AG08395 (cell line): ENCODE results near the gene C8G.

Source experiments
- DNase-seq: peaks from one replicate; pipeline ENCODE4 v3.0.0; 2012; ENCODE audit warnings: mixed read lengths, low spot score

C8G gene

DNA sequence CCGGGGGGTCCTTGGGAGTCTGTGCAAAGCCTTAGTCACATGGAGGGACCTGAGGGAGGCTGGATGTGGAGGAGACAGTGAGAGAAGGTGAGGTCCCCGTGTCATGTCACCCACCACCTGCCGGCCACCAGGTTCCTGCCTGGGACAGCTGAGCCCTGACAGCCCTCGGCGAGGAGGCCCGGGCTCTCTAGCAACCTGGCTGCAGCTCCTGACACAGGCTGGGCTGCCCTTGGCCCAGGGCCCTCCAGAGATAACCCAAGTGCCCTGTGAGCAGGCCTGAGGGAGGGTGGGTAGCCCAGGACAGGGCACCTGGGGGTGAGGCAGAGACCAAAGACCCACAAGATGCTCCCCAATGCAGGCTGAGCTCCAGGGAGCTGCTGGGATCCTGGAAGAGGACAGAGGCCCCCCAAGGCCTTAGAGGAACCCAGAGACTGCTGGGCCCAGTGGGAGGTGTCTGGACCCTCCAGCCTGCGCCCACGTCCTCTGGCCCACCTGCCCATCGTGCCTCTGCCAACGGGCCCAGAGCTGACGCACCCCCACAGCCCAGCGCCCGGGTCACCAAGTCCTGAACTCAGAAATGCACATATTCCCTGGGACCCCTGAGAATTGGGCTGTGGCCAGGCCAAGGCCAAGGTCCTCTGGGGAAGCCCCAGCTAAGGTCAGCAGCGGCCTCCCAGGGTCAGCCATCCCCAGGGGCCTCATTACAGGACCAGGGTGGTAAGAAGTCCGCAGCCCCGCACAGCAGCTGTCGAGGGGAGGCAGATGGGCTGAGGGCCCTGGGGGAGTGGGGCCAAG, 23.5 kb downstream of the C8G start:
- no peak for DNase-seq

DNA sequence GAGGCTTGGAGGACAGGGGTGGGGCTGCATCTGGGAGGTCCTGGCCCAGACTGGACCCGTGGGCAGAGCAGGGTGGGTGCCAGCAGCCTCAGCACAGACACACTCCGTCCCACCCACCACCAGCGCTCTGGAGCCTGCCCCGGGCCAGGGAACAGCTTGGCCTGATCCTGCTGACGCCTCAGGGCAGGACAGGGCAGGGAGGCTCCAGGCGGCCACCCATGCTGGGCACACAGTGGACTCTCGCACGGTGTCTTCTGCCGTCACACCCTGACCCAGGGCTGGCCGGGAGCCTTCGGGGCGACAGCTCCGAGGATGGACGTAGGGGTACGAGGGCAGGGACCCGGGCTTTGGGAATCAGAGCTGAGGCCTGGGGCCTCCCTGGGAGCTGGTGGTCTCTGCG, 24.1 kb downstream of the C8G start:
- no peak for DNase-seq

DNA sequence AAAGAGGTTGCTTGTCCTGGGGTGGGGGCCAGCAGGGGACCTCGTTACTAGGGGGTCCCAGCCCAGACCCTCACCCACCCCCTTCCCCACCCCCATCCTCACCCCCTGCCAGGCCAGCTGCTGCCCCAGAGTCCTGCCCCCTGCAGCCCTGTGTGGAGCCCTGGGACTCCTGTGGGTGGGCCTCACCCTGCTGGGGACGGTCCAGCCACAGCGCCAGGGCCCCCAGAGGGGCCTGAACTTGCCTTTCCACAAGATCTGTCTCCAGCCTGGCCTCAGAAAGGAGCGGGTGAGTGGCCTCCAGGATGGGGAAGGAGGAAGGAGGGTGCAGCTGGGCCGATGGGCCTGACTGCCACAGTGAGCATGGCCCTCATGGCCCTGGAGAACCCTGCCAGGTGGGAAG, 24.7 kb downstream of the C8G start:
- DNase-seq = no peak

DNA sequence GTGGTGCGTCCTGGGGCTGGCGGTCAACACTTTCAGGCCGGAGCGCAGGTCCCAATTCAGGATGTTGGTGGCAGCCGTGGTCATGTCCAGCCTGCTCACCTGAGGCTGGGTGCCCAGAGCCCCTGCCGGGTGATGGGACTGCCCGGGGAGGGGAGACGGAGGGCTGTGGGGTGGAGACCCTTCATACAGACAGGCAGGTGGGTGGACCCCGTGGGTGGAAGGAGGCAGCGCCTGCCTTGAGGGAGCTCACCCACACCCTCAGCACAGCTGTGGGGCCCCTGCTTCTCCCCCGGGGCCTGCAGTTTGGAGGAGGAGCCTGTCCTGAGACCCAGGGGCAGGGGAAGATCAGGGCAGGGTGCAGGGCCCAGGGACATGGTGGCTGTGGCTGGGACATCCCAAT, 25.3 kb downstream of the C8G start:
- DNase-seq = no peak

DNA sequence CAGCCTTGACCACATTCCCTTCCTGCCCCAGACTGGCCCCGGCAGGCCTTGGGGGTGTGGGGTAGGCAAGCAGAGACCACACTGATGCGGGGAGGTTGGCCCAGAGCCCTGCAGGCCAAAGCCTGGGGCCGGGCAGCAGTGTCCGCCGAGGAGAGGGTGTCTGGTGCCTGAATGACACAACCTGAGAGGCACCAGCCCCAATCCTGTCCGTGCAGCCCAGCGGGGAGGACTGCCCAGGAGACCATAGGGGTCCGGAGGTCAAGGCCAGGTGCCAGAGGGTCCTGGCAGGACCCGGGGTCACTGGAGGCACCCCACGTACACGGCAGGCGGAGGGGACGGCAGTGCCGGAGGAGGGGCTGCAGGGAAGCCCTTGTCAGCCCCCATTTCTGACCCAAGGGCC, 26.7 kb downstream of the C8G start:
- no peak for DNase-seq

DNA sequence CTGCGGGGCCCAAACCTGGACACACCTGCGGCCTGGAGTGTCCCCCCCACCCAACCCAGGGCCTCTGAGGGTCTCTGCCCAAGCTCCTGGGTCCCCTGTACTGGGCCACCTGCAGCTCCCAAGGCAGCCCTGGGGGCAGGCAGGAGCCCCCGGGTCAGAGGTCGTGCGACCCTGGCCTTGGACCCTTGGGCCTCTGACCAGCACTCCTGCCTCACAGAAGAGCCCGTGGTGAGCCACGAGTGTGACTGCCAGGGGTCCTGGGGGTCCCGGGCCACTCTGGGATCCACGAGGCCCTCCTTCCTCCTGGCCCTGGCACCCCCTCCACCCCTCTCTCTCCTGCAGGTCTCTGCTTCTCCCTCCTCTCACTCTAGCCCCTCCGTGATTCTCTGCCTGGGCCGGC, 27.3 kb downstream of the C8G start:
- DNase-seq = no peak

DNA sequence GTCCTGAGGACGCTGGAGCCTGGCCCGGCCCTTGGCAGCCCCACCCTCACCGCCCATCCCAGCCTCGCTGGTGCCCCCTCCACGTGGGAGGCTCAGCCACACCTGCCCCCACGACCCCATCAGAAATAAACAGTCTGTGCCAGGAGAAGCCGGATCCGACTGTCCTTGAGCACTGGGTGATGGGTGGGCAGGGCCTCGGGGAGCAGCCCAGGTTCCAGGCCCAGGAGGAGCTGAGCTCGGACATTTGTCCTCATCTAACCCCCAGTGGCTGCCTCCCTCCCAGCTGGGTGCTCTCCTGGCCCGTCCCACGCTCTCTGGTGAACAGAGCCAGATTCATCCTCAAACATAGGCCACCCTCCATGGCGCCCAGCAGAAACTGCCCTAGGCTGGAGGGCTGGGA, 27.7 kb downstream of the C8G start:
- no peak for DNase-seq

DNA sequence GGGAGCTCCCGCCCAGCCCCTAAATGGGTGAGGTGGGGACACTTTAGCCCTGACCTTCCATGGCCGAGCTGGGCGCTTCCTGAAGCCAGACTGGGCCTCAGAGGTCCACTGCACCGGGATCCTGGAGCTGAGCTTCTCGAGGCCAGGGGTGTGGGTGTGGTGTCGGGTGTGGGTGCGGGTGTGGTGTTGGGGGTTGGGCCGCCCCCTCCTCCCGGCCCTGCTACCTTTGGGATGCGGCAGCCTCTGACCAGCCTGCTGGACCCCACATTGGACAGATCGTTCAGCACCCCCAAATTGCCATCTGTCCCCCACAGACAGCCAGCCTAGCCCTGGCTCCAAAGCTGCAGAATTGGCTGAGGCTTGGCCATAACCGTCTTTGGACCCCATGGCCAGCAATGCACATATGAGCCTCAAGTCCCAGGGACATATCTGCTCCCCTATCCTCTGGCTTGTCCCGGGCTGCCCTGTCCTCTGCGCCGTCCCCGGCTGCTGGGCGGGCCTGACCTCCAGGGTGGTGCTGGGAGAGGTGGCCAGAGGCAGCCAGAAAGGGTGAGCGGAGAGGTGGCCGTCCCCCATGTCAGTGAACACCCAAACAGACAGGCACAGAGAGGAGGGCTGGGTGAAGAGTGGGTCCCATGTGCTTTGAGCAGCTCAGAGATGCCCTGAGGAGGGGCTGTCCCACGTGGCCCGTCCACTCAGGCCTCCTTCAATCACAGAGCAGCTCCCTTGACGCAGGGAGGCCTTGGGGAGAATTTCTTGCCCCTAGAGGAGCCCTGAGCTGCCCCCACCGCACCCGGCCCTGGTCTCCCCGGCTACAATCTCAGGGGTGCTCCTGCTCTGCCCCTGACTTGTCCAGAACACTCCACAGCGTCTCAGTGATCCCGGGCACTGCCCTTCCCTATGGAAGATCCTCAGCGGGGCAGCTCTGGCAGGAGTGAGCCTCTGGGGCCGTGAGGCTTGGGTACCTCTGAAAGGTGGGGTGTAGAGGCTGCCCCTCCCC, 28.9 kb downstream of the C8G start:
- DNase-seq = no peak

DNA sequence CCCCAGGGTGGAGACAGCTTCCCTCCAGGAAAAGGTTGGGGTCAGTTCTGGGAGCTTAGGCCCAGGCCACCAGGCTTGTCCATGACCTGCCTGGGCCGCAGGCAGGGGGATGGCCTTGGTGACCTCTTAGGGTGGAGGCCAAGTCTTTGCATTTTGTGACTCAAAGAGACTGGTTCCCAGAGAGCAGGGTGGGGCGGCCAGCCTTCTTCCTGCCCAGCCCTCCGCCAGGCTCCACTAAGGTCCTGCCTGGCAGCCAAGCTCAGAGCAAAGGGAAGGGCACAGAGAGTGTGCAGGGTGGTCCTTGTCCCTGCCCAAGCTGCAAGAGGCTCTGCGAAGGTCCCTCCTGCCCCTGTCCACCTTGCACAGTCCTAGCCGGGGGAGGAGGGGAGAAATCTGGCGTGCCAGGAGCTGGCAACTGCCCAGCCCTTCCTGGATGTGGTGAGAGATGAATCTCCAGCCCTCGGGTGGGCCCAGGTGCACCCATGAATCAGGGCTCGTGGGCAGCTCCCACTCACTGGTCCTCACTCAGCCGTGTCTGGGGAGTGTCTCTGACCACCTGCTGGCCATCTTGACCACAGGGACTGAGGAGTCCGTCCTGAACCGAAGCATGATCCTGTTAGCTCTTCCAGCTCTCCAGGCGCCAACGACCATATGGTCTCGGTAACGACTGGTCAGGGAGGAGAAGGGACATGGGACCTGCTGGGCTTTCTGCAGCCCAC, 29.9 kb downstream of the C8G start:
- no peak for DNase-seq

DNA sequence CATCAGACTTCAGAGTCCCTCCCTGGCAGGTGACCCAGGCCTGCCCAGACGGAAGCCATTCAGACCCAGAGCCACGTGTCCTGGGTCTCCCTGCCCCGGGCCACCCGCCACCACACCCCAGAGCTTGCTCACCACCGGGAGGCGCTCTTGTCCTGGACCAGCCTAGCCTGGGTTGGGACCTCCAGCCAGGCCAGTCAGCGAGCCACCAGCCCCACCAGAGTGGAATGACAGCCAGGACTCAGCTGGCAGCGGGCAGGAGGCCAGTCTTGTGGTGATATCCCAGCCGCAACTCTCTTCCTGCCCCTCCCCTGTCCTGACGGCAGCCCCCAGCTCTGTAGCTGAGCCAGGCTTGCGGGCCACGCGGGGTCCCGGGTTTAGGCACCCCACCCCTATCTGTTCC, 30.6 kb downstream of the C8G start:
- DNase-seq = peak; percentile 62

DNA sequence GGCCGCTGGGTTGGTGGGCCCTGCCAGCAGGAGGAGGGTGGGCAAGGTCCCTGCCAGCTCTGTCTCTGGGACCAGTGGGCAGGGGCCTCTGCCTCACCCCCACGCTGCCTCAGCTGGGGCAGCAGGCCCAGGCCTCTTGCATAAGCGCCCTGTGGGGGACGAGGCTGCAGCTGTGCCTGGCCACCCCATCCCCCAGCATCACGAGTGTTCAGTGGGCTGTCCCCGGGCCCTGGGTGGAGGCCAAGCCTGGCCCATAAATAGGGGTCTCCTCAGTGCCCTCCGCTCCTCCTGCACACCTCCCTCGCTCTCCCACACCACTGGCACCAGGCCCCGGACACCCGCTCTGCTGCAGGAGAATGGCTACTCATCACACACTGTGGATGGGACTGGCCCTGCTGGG, 32.2 kb downstream of the C8G start, which contains the start of gene PTGDS:
Gene PTGDS (plus strand): TSS at position 282 of the 400 bp plus-strand sequence. CDS start 75 bp downstream, at position 357.
- DNase-seq = no peak

DNA sequence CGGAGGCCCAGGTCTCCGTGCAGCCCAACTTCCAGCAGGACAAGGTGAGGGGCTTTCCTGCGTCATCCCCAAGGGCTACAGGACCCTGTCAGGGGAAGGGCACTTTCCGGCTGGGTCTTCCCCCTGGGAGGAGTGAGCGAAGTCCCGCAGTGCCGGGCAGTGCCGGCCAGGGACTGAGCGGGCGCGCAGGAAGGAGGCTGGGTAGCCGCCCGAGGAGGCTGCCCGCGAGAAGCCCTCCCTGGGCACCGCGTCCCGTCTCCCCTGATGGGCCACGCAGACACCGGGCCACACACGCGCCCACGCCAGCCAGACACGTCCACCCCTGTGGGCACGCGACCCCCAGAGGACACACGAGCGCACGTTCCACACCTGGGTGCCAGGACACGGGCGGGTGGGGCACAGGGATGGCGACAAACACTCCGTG, 32.6 kb downstream of the C8G start:
- no peak for DNase-seq

DNA sequence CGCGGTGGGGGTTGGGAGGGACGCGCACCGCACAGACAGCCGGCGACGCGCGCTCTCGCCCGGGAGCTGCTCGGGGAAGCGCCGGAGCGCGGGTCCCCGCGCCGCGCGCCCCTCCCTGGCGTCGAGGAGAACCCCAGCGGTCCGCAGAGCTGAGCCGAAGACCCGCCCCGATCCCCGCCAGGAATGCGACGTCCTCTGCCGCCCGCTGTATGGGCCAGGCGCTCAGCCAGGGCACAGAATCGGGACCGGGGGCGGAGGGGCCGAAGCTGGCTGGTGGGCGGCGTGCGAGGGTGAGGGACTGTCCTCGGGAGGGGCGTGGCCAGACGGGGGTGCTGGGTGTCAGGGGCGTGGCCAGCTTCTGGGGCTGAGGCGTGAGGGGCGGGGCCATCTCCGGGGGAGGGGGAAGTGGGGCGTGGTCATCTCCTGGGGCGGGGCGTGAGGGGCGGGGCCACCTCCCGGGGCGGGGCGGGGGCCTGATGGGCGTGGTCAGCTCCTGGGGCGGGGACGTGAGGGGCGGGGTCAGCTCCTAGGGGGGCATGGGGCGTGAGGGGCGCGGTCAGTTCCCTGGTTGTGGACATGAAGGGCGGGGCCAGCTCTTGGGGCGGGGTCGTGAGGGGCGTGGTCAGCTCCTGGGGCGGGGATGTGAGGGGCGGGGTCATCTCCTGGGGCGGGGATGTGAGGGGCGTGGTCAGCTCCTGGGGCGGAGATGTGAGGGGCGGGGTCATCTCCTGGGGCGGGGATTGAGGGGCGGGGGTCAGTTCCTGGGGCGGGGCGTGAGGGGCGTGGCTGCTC, 33.2 kb downstream of the C8G start:
- peak; percentile 97 for DNase-seq

DNA sequence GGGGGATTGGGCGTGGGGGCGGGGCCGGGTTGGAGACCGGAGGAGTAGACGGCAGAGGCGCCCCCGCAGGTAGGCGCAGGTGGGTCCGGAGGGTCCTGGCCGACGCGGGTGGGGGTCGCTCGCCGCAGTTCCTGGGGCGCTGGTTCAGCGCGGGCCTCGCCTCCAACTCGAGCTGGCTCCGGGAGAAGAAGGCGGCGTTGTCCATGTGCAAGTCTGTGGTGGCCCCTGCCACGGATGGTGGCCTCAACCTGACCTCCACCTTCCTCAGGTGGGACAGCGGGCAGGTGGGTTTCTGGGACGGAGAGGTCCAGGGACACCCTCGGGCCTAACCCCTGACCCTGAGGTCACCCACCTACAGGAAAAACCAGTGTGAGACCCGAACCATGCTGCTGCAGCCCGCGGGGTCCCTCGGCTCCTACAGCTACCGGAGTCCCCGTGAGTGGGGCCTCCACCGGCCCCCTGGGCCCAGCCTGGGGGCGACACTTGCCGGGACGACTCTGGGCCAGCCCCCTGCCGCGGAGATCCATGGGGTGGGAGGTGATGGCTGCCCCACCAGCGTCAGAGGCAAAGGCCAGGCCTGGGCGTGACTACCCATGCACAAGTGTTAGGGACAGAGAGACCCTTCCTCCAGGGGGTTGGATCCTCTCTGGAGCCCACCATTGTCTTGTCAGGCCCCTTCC, 34.0 kb downstream of the C8G start:
- no peak for DNase-seq

DNA sequence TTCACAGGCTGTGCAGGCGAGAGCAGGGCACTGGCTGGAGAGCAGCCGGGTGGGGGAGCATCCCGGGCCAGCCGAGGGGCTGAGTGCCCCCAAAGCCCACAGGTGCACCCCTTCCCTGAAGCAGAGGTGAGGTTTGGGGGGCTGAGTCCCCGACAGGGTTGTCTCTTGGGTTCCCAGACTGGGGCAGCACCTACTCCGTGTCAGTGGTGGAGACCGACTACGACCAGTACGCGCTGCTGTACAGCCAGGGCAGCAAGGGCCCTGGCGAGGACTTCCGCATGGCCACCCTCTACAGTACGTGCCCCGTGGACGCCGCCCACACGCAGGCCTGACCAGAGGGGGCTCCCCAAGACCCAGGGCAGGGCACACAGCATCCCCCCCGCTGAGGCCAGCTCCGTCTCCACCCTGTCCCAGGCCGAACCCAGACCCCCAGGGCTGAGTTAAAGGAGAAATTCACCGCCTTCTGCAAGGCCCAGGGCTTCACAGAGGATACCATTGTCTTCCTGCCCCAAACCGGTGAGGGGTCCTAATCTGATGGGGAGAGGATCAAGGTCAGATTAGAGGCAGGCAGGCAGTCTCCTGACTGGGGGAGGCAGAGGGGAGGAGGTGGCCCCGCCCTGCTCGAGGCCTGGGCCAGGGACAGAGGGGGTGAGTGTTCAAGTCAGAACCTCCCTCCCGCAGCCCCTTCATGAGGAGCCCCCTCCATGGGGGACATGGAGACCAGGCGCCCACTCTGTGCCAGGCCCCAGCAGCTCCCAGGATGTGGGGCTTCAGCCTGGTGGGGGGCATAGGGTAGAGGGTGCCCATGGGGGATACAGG, 34.9 kb downstream of the C8G start:
- DNase-seq = no peak

DNA sequence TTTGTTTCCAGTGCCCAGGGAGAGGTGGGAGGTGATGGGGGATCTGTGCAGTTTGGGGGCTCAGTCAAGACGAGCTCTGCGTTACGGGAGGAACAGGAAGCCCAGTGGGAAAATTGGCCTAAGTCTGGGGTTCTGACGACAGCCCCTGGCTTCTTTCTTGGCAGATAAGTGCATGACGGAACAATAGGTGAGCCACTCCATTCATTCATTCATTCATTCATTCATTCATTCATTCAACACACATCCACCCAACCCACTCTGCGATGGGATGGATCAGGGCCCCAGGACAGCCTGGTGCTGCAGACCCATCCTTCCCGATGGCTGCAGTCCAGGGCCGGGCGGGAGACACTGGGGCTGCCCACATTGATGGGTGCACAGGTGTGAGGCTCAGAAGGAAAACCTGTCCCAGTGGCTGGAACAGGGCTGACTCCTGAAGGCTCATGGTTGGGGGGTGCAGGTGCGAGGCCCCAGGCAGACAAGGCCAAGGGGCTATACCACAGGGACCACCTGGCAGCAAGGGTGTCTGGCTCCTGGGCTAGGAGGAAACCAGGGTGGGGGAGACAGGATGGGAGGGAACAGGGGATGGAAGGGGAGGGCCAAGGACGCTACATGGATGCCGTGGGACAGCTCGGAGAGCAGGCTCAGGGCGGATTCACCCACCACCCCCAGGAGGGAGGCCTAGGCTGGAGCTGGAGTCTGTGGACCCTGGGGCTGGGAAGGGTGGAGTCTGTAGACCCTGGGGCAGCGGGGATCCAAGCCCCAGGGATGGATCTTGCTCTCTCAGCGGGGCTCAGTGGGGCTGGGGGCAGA, 35.8 kb downstream of the C8G start:
- no peak for DNase-seq

DNA sequence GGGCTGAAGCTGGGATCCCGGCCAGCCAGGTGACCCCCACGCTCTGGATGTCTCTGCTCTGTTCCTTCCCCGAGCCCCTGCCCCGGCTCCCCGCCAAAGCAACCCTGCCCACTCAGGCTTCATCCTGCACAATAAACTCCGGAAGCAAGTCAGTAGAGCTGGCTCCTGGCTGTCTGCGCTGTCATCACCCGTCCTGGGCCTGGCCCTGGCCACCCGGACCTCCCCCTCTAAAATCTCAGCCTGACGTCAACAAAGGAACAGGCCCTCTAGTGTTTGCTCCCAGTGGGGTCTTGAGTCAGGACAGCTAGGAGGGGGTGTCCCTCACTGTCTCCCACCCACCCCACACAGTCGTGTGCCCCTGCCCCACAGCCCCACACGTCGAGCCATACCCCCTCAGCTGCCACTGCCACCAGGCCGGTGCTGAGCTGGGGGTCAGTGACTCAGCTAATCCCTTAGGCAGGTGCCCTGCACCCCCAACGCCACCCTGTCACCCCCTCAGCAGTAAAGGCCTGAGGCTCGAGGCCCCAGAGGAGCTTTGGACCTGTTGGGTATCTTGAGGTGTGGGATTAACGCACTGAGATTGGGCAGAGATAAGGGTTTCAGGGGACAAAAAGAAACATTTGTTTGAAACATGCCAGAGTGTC, 36.7 kb downstream of the C8G start:
- peak; percentile 35 for DNase-seq

DNA sequence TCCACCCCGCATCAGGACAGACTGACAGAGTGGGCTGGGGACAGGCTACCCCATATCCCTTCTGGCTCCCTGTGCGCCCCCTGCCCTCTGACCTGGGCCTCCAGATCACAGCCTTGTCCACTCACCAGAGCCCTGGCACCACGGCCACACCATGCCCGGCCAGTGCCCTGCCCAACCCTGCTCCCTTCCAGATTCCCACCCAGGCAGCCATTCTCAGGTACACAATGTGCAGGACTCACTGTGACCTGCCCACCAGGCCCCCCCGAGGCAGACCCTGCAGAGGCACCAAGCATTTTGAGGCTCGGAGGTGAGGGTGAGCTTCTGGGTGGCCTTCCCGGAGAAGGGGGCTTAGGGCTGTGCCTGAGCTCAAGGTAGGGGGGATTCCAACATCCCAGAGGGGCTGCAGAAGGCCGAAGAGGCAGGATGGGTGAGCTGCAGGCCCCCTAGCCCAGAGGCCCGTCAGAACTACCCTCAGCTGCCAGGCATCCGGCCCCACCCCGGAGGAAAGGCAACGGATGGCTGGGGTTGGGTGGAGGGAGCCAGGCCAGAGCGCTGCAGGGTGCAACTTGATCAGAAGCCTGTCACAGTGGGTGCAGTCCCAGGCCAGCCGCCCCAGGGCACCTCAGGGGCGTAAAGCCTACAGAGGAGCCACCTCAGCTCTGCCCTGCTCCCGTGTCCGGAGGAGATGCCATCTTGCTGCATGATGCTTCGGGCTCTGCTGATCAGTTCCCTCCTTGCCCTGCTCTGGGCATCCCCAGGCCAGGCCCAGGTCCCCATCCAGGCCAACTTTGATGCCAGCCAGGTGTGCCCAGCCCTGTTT, 37.4 kb downstream of the C8G start, which contains the start of gene LCNL1:
Gene LCNL1 (plus strand): TSS at position 762 of the 820 bp plus-strand sequence. CDS start 594 bp downstream, outside the sequence.
- DNase-seq = no peak
